A549 (cell line): ENCODE results near the gene CYP2R1. TPM values are rescaled to one million over a fixed set of nuclear protein-coding genes. Genes with fewer than 3 reads are reported as not detected.

Experiments
- polyA plus RNA-seq, 4 experiments: library from polyadenylated mRNA; depleted of rRNA in 3 of 4; stranded (reverse); fragments of >200 nt; fragmentation: RNase III in 1 of 4; extraction: RNeasy Plus Mini Kit Qiagen cat#74134 plus additional on column Dnase treatment in 1 of 4; gene quantifications; 2 replicates in 3 of 4; 3 replicates in 1 of 4; pipeline ENCODE4 v1.2.3, GENCODE V29; 2011 to 2017
- small RNA-seq, 6 experiments: library from RNA; depleted of rRNA; stranded (forward); fragments of <200 nt; gene quantifications; one replicate each; pipeline ENCODE3, GENCODE V24; 2012

Gene CYP2R1
- polyA plus RNA-seq, 2 of the 4 experiments (the other 2 are of a cell fraction) = 16.4 to 37.9 TPM

Small RNA genes lying within 50 kb of the gene (small RNA-seq; reads per million reads assigned to genes)
- gene CALCP = 0 reads per million in 6 experiments

Other genes starting within 250 kb of the CYP2R1 start
- gene PDE3B, start 248.4 kb downstream of the CYP2R1 start, polyA plus RNA-seq (2011; rRNA removed) = 2.6 and 2.9 TPM in 2 replicates
- gene PDE3B, start 248.4 kb downstream of the CYP2R1 start, polyA plus RNA-seq (2017; fragmentation: RNase III; extraction: RNeasy Plus Mini Kit Qiagen cat#74134 plus additional on column Dnase treatment) = 2.3 to 2.4 TPM (median 2.4 TPM) in 3 replicates
- gene CALCA, start 80.1 kb upstream of the CYP2R1 start, polyA plus RNA-seq (2011; rRNA removed) = 0.08 TPM in 1 of 2 replicates, not detected in the other
- not detected in 3 replicates for gene CALCA, start 80.1 kb upstream of the CYP2R1 start, polyA plus RNA-seq (2017; fragmentation: RNase III; extraction: RNeasy Plus Mini Kit Qiagen cat#74134 plus additional on column Dnase treatment)
- gene CALCB, start 181.4 kb upstream of the CYP2R1 start, polyA plus RNA-seq (2011; rRNA removed) = 0.38 and 0.39 TPM in 2 replicates
- 0.08 TPM in 1 of 3 replicates, not detected in the others for gene CALCB, start 181.4 kb upstream of the CYP2R1 start, polyA plus RNA-seq (2017; fragmentation: RNase III; extraction: RNeasy Plus Mini Kit Qiagen cat#74134 plus additional on column Dnase treatment)
- not detected in 2 replicates for gene INSC, start 222.7 kb upstream of the CYP2R1 start, polyA plus RNA-seq (2011; rRNA removed)
- not detected in 3 replicates for gene INSC, start 222.7 kb upstream of the CYP2R1 start, polyA plus RNA-seq (2017; fragmentation: RNase III; extraction: RNeasy Plus Mini Kit Qiagen cat#74134 plus additional on column Dnase treatment)